Choroid plexus epithelial cell (primary cell): ENCODE data around the gene MAP3K14.

ENCODE experiments used
- DNase-seq: peaks from one replicate; pipeline ENCODE4 v3.0.0-alpha.2; 2010; ENCODE audit warnings: low read depth
- H3K4me3 ChIP-seq: 2 replicates; pipeline ENCODE4 v1.5.1; 2011; ENCODE audit warnings: low read depth, mild to moderate bottlenecking, control low read depth, low read length, moderate library complexity
- TF ChIP-seq, protein P1 (sequence below): conservative IDR thresholded peaks from 2 replicates; pipeline ENCODE4 v1.5.1; 2011; ENCODE audit warnings: low read depth, mild to moderate bottlenecking, control low read depth, inconsistent platforms, low read length, moderate library complexity

Gene MAP3K14

DNA sequence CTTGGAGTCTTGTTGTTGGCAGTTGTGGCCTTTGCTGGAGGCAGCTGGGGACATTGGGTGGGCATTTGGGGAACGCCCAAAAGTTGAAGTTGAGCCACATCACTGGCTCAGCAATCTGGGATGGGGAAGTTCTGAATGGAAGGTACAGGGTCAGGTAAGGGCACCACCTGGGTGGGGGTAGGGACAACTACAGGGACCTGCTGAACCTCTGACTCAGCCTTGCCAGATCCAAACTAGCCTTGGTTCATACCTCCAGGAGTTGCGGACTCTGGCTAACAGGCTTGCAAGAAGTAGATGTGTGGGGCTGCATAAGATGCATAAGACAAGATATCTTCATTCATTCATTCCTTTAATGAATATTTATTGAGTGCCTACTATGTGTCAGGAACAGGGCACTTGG lies 79.1 kb downstream of the MAP3K14 start:
- DNase-seq = no peak
- no peak overlapping the region for H3K4me3 ChIP-seq
- TF ChIP-seq, protein P1, sequence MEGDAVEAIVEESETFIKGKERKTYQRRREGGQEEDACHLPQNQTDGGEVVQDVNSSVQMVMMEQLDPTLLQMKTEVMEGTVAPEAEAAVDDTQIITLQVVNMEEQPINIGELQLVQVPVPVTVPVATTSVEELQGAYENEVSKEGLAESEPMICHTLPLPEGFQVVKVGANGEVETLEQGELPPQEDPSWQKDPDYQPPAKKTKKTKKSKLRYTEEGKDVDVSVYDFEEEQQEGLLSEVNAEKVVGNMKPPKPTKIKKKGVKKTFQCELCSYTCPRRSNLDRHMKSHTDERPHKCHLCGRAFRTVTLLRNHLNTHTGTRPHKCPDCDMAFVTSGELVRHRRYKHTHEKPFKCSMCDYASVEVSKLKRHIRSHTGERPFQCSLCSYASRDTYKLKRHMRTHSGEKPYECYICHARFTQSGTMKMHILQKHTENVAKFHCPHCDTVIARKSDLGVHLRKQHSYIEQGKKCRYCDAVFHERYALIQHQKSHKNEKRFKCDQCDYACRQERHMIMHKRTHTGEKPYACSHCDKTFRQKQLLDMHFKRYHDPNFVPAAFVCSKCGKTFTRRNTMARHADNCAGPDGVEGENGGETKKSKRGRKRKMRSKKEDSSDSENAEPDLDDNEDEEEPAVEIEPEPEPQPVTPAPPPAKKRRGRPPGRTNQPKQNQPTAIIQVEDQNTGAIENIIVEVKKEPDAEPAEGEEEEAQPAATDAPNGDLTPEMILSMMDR = no peak

DNA sequence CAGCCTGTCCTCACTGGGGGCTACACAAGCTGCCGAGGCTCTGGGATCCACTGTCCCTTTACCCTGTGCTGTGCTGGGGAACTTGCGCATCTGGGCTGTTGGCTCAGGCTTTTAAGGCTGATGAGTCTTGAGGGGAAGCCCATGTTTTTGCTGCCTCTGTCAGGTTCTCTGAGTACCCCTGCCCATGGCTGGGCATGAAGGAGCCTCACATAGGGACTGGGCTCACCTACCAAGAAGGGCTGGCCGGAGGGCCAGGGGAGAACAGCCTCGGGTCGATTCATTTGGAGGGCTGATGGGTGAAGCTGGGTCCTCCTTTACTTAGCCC lies 80.6 kb downstream of the MAP3K14 start:
- H3K4me3 ChIP-seq = no peak overlapping the region
- TF ChIP-seq, protein P1 = no peak
- DNase-seq = no peak

DNA sequence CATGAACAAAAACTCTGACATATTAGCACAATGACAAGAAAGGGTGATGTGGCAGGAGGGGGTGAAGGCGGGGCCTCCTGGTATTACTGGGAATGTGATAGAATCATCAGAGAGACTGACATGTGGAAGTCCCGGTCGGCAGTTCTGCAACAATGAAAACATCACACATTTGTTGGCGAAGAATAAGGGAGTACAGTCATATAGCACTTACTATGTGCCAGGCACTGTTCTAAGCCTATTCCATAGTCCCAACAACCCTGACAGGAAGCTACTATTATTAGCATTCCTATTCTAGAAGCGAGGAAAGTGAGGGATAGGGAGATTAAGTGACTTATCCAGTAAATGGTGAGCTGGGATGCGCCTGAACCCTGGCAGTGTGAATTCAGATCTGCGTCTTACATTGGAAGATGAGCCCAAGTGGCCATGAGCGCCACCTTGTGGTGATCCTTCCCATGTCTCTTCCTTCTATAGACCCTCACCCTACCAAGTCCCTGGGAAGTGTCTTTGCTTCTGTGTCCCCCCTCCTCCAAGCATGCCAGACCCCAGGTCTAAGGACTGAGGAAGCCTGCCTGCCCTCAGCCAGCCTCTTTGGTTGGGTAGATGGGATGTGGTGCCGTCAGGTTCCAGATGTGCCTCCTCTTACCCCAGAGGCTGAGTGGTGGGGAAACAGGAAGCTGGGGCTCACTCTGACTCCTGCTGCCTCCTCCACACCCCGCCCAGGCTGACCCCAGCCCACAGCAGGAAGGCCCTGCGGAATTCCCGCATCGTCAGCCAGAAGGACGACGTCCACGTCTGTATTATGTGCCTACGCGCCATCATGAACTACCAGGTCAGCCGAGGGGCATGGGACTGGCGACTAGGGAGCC lies 81.2 kb downstream of the MAP3K14 start:
- TF ChIP-seq, protein P1 = peak; percentile 88
- H3K4me3 ChIP-seq = no peak overlapping the region
- peak; percentile 88 for DNase-seq

- no peak for DNase-seq
- no peak overlapping the region for H3K4me3 ChIP-seq
- TF ChIP-seq, protein P1 = peak; percentile 51
Measured at GRCh38 chr17:45234641-45235415, 82.0 kb downstream of the MAP3K14 start.

GRCh38 chr17:45233423-45233924 lies 83.3 kb downstream of the MAP3K14 start:
- H3K4me3 ChIP-seq = no peak overlapping the region
- TF ChIP-seq, protein P1 = no peak
- DNase-seq = no peak

GRCh38 chr17:45232514-45233422 lies 84.1 kb downstream of the MAP3K14 start:
- no peak for DNase-seq
- TF ChIP-seq, protein P1 = no peak
- H3K4me3 ChIP-seq = no peak overlapping the region
